Activated T-cell treated with anti-CD3 and anti-CD28 coated beads, Interleukin-2, amount 50 U/mL, for 24 hours (primary cell): Measurements from ENCODE around the gene FDX2.

ENCODE experiments used
- DNase-seq: peaks from one replicate; pipeline ENCODE4 v3.0.0-alpha.2; 2020
- H3K27ac Mint-ChIP-seq: 2 replicates; pipeline ENCODE4 v1.8.0; 2020; ENCODE audit warnings: mild to moderate bottlenecking, mixed read lengths
- H3K27me3 Mint-ChIP-seq: 2 replicates; pipeline ENCODE4 v1.8.0; 2020; ENCODE audit warnings: mixed read lengths
- H3K36me3 Mint-ChIP-seq: 2 replicates; pipeline ENCODE4 v1.8.0; 2020; ENCODE audit warnings: low read depth, mixed read lengths
- H3K4me1 Mint-ChIP-seq: 2 replicates; pipeline ENCODE4 v1.8.0; 2020; ENCODE audit warnings: low read depth, mixed read lengths
- H3K4me3 Mint-ChIP-seq: 2 replicates; pipeline ENCODE4 v1.8.0; 2020; ENCODE audit warnings: mild to moderate bottlenecking, moderate library complexity, mixed read lengths
- H3K9me3 Mint-ChIP-seq: 2 replicates; pipeline ENCODE4 v1.8.0; 2020; ENCODE audit warnings: mixed read lengths

The FDX2 gene

DNA sequence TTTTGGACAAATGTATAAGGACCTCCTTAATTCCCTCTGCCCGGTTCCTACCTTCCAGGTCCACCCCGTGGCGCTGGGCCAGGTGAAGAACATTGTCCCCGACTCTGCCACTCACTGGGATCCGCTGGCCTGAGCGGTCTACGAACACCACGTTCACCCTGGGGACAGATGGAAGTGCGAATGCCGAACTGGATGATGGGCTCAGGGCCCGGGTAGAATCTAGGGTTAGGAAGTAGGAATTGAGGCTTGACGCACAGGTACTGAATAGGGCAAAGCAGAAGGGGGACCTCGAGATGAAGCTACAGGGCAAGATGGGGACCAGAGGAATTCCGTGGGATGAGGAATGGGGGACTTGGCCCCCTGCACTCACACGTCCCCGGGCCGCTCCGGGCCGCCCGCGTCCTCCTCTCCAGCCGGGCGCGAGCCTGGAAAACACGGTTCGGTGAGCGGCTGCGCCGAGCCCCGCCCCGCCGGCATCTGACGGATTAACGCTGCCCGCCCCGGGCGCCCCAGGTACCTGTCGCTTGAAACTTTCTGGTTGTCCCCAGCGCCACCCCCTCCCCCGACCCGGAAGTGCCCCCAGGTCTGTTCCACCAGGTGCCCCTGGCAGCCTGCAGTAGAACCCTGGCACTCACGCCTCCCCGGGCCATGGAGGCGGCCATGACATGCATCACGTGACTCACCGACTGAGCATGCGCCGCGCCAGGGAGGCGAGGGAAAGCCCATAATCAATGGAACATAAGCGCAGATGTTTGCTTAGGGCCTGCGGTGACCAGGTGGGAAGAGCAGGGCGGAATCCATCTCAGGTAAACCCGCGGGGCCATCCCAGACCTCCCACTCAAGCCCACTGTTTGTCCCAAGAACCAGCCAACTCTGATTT, at the start of gene FDX2:
Gene FDX2, minus strand, starts transcription at position 681 of the 880 bp plus-strand sequence. Its CDS starts 19 bp downstream, at position 662.
- no peaks in the 10 kb centered on the region for H3K9me3 Mint-ChIP-seq
- peak; percentile 95 for DNase-seq
- H3K36me3 Mint-ChIP-seq = peaks cover 75% of the 10 kb centered on the region
- H3K4me3 Mint-ChIP-seq = peak within 1 kb of the TSS; percentile 92
- H3K4me1 Mint-ChIP-seq = peaks cover 18% of the 10 kb centered on the region
- H3K27me3 Mint-ChIP-seq = no peaks in the 10 kb centered on the region
- H3K27ac Mint-ChIP-seq = peak within 1 kb of the TSS; percentile 93

DNA sequence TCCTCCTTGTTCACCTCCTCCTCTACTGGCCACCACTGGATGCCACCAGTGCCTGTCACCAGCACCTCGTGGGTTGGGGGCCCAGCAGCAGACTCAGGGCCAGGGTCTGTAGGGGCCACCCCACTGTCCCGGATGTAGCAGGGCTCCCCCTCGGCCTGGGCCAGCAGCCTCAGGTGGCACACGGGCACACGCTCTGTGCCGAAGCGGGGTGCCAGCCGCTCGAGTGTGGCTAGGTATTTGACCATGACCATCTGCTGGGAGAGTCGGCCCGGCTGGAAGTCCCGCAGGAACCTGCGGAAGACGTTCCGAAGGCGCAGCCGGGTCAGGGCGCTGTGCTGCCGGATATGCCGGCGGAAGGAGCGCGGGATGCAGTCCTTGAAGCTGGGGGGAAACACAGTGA, 49.7 kb upstream of the FDX2 start:
- H3K9me3 Mint-ChIP-seq = no peaks in the 10 kb centered on the region
- H3K4me1 Mint-ChIP-seq = peaks cover 7% of the 10 kb centered on the region
- no peak overlapping the region for H3K4me3 Mint-ChIP-seq
- peaks cover 97% of the 10 kb centered on the region for H3K36me3 Mint-ChIP-seq
- DNase-seq = no peak
- H3K27ac Mint-ChIP-seq = no peak overlapping the region
- H3K27me3 Mint-ChIP-seq = no peaks in the 10 kb centered on the region

DNA sequence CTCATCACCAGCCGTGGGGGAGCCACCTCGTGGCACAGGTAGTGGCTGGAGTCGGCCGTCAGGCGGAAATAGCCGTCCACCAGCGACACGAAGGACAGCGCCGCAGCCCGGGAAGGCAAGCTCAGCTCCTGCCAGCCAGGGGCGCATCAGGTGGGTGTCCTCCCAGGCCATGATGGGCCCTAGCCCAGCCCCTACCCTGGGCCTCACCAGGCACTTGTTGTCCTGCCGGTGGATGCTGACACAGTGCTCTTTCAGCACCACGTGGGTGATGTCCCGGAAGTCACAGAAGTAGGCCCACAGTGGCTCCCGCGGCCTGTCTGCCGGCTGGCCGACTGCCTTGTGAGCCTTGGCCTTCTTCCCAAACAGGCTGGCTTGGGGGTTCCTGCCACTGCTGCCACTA, 48.8 kb upstream of the FDX2 start:
- peaks cover 97% of the 10 kb centered on the region for H3K36me3 Mint-ChIP-seq

DNA sequence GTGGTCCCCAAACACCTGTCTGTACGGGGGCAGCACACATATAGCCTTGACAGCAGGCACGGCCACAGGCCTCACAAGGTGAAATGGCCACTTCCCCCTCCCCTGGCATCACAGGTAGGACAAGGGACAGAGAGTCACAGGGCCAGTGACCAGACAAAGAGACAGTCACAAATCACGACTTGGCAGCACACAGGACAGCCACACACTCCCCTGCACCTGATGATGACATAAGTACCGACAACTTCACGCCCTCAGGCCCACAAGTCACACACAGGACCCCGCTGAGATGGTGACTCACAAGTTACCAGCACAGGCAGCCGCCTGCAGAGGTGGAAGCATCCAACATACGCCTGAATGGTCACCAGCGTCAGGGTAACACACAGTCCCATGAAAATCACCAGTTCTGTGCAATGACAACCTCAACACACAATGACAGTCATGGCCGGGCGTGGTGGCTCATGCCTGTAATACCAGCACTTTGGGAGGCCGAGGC, 48.0 kb upstream of the FDX2 start:
- Mint-ChIP-seq H3K27me3 (no peaks in the 10 kb centered on the region), H3K4me3 (no peak overlapping the region), H3K4me1 (peaks cover 5% of the 10 kb centered on the region), H3K9me3 (no peaks in the 10 kb centered on the region), H3K36me3 (peaks cover 97% of the 10 kb centered on the region), H3K27ac (no peak overlapping the region)
- no peak for DNase-seq

More for the DNA sequence above, 48.8 kb upstream of the FDX2 start:
- H3K9me3 Mint-ChIP-seq = no peaks in the 10 kb centered on the region
- no peak for DNase-seq
- H3K27ac Mint-ChIP-seq = no peak overlapping the region
- H3K4me3 Mint-ChIP-seq = no peak overlapping the region
- H3K4me1 Mint-ChIP-seq = peaks cover 7% of the 10 kb centered on the region
- no peaks in the 10 kb centered on the region for H3K27me3 Mint-ChIP-seq

DNA sequence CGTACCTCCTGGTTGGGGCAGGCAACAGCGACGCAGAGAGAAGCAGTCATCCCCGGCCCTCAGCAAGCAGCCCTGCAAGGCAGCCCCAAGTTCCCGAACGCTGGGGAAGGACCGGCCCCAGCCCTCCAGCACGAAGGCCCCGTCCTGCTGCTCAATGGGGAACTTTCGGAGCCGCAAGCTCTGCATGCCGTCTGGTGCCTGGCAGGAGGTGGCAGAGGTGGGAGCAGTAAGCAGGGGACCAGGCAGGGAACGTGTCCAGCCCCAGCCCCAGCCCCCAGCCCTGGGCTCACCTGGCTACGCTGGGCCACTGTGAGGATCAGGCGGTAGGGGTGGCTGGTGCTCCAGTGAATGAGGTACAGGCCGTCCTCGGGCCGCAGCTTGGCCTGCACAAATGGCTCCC, 46.4 kb upstream of the FDX2 start:
- H3K27me3 Mint-ChIP-seq = no peaks in the 10 kb centered on the region
- no peak overlapping the region for H3K27ac Mint-ChIP-seq
- H3K36me3 Mint-ChIP-seq = peaks cover 96% of the 10 kb centered on the region
- H3K9me3 Mint-ChIP-seq = no peaks in the 10 kb centered on the region
- DNase-seq = no peak
- peaks cover 5% of the 10 kb centered on the region for H3K4me1 Mint-ChIP-seq
- no peak overlapping the region for H3K4me3 Mint-ChIP-seq

DNA sequence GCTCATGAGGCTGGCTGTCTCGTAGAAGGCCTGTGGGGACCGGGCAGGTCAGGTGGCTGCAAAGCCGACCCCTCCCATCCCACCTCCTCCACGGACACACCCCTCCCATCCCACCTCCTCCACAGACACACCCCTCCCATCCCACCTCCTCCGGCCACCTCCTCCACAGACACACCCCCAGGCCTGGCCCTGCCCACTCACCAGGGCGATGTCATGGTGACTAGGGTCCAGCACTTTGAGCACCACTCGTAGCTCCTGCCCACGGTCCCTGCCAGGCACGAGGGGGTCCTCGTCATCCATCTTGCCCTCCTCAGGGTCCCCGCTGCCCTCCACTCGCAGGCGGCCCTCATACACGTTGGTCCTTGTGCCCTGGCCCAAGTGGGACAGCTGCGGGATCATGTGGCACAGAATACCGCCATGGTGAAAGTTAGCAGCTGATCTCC, 45.8 kb upstream of the FDX2 start:
- Mint-ChIP-seq H3K27me3 (no peaks in the 10 kb centered on the region), H3K36me3 (peaks cover 92% of the 10 kb centered on the region), H3K4me3 (no peak overlapping the region), H3K9me3 (no peaks in the 10 kb centered on the region), H3K4me1 (peaks cover 5% of the 10 kb centered on the region), H3K27ac (no peak overlapping the region)
- DNase-seq = no peak

DNA sequence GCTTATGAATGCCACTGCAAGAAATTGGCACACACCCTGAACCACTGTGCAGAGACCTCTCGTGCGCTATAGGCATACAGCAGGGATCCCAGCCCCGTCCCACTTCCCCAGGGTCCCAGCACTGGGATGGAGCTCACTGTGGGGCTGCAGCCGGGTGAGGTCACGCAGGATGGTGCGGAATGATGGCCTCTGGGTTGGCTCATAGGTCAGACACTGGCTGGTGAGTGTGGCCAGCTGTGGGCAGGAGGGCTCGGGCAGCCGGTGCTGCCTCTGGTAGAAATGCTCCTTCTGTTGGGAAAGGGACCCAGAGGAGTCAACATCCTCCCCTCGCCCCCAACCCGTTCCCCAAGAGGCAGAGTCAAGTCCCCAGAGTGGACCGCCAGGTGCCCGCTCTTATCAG, 40.6 kb upstream of the FDX2 start:
- Mint-ChIP-seq H3K27ac (no peak overlapping the region), H3K36me3 (peaks cover 88% of the 10 kb centered on the region), H3K4me1 (no peaks in the 10 kb centered on the region), H3K27me3 (no peaks in the 10 kb centered on the region), H3K9me3 (no peaks in the 10 kb centered on the region), H3K4me3 (no peak overlapping the region)
- DNase-seq = no peak

DNA sequence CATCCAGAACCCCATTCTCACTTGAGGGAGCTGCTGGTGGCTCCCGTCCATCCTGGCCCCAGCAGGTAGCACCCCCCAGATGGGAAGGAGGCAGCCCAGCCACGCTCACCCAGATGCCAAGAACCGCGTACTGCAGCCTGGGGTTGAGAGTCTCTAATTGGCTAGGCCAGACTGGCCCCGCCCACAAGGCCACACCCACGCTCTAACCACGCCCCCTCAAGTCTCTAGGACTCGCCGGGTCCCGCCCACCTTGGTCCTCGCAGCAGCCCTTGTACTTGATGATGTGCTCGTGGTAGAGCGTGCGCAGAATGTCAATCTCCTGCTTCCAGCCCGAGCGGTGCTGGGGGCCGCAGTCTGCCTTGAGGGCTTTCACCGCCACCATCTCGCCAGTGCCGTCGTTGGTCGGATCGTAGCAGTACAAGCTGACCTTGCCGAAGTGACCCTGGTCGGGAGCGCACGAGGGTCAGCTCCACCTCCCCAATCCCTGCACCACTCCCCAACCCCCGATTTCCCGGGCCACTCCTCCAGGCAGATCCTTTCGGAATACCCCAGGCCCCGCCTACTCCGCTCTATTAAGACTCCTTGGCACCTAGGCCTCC, 38.1 kb upstream of the FDX2 start:
- no peaks in the 10 kb centered on the region for H3K27me3 Mint-ChIP-seq
- peak; percentile 70 for DNase-seq
- H3K36me3 Mint-ChIP-seq = peaks cover 81% of the 10 kb centered on the region
- no peaks in the 10 kb centered on the region for H3K4me1 Mint-ChIP-seq
- H3K9me3 Mint-ChIP-seq = no peaks in the 10 kb centered on the region
- H3K4me3 Mint-ChIP-seq = no peak overlapping the region
- no peak overlapping the region for H3K27ac Mint-ChIP-seq

DNA sequence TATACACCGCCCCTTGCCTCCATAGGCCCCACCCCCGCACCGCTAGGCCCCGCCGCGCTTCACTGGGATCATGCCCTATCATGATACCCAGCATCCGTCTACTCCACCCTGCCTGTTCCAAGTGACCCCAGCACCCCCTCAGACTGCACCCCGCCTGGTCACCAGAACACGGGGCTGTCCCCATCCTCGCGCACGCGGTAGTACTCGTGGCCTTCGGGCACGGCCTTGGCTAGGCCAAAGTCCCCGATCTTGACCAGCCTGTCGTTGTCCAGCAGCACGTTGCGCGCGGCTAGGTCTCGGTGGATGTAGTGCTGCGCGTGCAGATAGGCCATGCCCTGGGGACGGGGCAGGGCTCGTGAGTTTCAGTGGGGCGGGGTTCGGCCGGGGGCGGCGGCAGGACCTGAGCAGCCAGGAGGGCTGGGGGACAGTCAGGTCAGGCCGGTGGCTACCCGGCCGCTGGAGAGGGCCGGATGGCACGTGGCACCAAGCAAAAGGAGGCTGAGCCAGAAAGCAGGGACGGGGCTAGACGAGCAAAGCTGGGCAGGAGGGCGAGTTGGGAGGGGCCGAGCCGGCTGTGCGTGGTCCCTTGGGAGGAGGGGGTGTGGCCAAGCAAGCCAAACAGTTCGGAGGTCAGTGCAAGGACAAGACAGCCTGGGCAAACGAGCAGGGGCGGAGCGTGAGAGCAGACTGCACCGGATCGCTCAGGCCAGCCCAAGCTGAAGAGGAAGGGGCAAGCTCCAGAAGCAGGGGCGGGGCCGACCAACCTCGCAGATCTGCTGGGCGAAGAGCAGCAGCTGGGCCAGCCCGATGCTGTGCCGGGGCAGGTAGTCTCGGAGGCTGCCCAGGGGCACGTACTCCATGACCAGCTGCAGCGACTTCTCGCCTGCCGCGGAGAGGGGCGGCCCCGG, 37.2 kb upstream of the FDX2 start:
- peaks cover 78% of the 10 kb centered on the region for H3K36me3 Mint-ChIP-seq
- no peaks in the 10 kb centered on the region for H3K9me3 Mint-ChIP-seq
- no peaks in the 10 kb centered on the region for H3K4me1 Mint-ChIP-seq
- no peak for DNase-seq
- H3K27ac Mint-ChIP-seq = no peak overlapping the region
- no peak overlapping the region for H3K4me3 Mint-ChIP-seq
- no peaks in the 10 kb centered on the region for H3K27me3 Mint-ChIP-seq

DNA sequence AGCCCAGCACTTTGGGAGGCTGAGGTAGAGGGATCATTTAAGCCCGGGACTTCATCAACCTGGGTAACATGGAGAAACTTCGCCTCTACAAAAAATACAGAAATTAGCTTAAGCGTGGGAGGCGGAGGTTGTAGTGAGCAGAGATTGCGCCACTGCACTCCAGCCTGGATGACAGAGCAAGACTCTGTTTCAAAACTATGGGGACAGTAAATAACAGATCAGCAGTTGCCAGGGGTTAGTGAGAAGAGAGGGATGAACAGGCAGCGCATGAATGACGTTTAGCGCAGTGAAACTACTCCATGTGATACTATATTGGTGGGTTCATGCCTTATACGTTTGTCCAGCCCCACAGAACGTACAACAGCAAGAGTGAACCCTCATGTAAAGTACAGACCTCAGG, 30.7 kb upstream of the FDX2 start:
- Mint-ChIP-seq H3K4me3 (no peak overlapping the region), H3K27me3 (no peaks in the 10 kb centered on the region), H3K27ac (no peak overlapping the region), H3K4me1 (no peaks in the 10 kb centered on the region), H3K9me3 (no peaks in the 10 kb centered on the region), H3K36me3 (peaks cover 21% of the 10 kb centered on the region)
- no peak for DNase-seq

DNA sequence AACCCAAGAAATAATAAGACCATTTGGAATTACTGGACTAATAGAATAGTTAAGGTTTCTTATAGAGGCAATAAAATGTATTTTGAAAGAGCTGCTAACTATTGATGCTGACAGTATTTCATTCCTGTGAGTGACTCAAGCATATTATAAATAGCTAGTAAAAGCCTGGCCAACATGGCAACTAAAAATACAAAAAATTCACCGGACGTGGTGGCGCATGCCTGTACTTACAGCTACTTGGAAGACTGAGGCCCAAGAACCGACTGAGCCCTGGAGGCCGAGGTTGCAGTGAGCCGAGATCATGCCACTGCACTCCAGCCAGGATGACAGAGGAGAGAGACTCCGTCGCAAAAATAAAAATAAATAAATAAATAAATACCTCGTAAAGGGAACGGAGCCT, 29.0 kb upstream of the FDX2 start:
- DNase-seq = no peak
- Mint-ChIP-seq H3K36me3 (peaks cover 6% of the 10 kb centered on the region), H3K4me3 (no peak overlapping the region), H3K27me3 (no peaks in the 10 kb centered on the region), H3K9me3 (no peaks in the 10 kb centered on the region), H3K27ac (no peak overlapping the region), H3K4me1 (peaks cover 9% of the 10 kb centered on the region)

DNA sequence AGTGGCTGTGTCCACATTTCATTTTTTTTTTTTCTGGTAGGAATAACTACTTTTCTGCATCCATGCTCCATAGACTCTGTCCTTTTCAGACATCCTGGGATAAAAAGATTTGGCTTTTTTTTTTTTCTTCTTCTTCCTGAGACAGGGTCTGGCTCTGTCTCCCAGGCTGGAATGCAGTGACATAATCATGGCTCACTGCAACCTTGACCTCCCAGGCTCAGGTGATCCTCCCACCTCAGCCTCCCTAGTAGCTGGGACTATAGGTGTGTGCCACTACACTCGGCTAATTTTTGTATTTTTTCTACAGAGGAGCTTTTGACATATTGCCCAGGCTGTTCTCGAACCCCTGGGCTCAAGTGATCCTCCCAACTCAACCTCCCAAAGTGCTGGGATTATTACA, 27.7 kb upstream of the FDX2 start:
- H3K9me3 Mint-ChIP-seq = no peaks in the 10 kb centered on the region
- no peaks in the 10 kb centered on the region for H3K27me3 Mint-ChIP-seq
- no peak overlapping the region for H3K4me3 Mint-ChIP-seq
- H3K4me1 Mint-ChIP-seq = peaks cover 21% of the 10 kb centered on the region
- DNase-seq = no peak
- H3K27ac Mint-ChIP-seq = no peak overlapping the region
- H3K36me3 Mint-ChIP-seq = peaks cover 13% of the 10 kb centered on the region

DNA sequence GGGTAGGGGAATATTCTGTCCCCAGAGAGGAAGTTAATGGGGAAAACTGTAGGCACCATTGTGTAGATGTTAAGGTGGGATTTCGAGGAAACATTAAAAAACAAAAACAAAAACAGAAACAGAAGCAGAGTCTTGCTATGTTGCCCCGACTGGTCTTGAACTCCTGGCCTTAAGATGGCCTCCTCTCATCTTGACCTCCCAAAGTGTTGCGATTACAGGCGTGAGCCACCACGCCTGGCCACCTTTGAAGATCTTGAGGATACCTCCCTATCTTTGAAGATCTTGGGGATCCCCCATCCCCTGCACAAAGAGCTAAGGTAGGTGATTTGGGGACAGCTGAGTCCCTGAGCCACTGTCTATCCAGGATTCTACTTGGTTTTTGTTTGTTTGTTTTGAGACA, 24.2 kb upstream of the FDX2 start:
- H3K4me3 Mint-ChIP-seq = peak overlapping the region; percentile 94
- peaks cover 32% of the 10 kb centered on the region for H3K4me1 Mint-ChIP-seq
- peak overlapping the region; percentile 95 for H3K27ac Mint-ChIP-seq
- H3K9me3 Mint-ChIP-seq = no peaks in the 10 kb centered on the region
- no peaks in the 10 kb centered on the region for H3K27me3 Mint-ChIP-seq
- H3K36me3 Mint-ChIP-seq = peaks cover 30% of the 10 kb centered on the region
- DNase-seq = no peak

DNA sequence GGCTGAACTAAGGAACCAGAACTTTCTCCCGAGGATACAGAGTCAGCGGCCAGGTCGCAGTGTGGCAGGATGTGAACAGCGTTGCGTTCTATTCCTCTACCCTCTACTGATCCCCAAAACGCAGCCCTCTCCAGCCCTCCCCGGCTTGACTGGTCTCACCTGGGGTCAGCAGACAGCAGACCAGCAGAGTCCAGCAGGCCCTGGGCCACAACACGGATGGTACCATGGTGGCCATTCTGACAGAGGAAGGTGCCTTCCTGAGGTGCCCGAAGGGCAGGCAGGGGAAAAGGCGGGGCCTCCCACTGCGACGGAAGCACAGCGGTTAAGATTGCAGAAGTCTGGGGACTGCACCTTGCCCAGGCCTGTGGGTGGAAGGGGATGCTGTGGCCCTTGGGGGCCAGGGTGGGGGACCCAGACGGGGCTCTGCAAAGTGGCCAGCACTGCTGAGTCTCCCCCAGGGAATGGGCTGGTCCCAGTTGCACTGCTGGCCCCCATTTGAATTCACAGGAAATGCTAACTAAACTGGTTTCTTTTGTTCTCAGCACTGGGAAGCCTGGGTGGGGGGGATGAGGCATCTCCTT, 23.7 kb upstream of the FDX2 start, which contains the start of gene ICAM3:
Gene ICAM3, minus strand, starts transcription at position 245 of the 581 bp plus-strand sequence. Its CDS starts 10 bp downstream, at position 235.
- Mint-ChIP-seq H3K27me3 (no peaks in the 10 kb centered on the region), H3K27ac (peak within 1 kb of the TSS; percentile 95), H3K4me1 (peaks cover 33% of the 10 kb centered on the region), H3K9me3 (no peaks in the 10 kb centered on the region), H3K36me3 (peaks cover 35% of the 10 kb centered on the region), H3K4me3 (peak within 1 kb of the TSS; percentile 94)
- DNase-seq = peak; percentile 82
